Calu3 (cell line): ENCODE measurements around the gene WDFY3. TPM values are rescaled to one million over a fixed set of nuclear protein-coding genes. Genes with fewer than 3 reads are reported as not detected.

Experiments used
- BruUV-seq: library from RNA; stranded (reverse); fragments of 400-500 nt; replicated peaks from 2 replicates; lab custom pipeline; 2021; lab: Mats Ljungman, UMichigan
- CTCF ChIA-PET: fragments of 300-600 bp; sonication (Branson Sonifier 250); formaldehyde crosslinking; loops from one replicate; lab custom pipeline; 2022; ENCODE audit warnings: antibody characterized with exemption; lab: Charles Lee
- DNase-seq: peaks from one replicate; pipeline ENCODE4 v3.0.0; 2022
- H3K27ac Mint-ChIP-seq: one replicate; pipeline ENCODE4 v1.8.0; 2022; ENCODE audit warnings: mixed read lengths; ENCODE audit not compliant: unreplicated experiment
- H3K27me3 Mint-ChIP-seq: one replicate; pipeline ENCODE4 v1.8.0; 2022; ENCODE audit warnings: mixed read lengths; ENCODE audit not compliant: unreplicated experiment
- H3K36me3 Mint-ChIP-seq: one replicate; pipeline ENCODE4 v1.8.0; 2022; ENCODE audit warnings: mild to moderate bottlenecking, moderate library complexity, mixed read lengths; ENCODE audit not compliant: insufficient read depth, unreplicated experiment
- H3K4me1 Mint-ChIP-seq: one replicate; pipeline ENCODE4 v1.8.0; 2022; ENCODE audit warnings: mild to moderate bottlenecking, low read depth, mixed read lengths; ENCODE audit not compliant: unreplicated experiment
- H3K4me3 Mint-ChIP-seq: one replicate; pipeline ENCODE4 v1.8.0; 2022; ENCODE audit warnings: mild to moderate bottlenecking, low read depth, moderate library complexity, mixed read lengths; ENCODE audit not compliant: unreplicated experiment
- H3K9me3 Mint-ChIP-seq: one replicate; pipeline ENCODE4 v1.8.0; 2022; ENCODE audit warnings: low read depth, mixed read lengths; ENCODE audit not compliant: unreplicated experiment
- intact Hi-C: fragments of 100-400 bp; cut with micrococcal nuclease; formaldehyde crosslinking; loops from one replicate; pipeline ENCODE4 v1.10.0; 2022; ENCODE audit not compliant: unreplicated experiment
- total RNA-seq: library from RNA; stranded (reverse); gene quantifications from 2 replicates; pipeline ENCODE4 v1.2.3, GENCODE V29; 2022
- TF ChIP-seq, protein P1 (sequence below): fragments of 200-600 bp; IDR thresholded peaks from one replicate; pipeline ENCODE4 v1.8.0; 2022; ENCODE audit warnings: antibody characterized with exemption; ENCODE audit not compliant: unreplicated experiment

WDFY3 gene
- total RNA-seq, 1 experiment from 2014 or later, result 31.5 TPM

GRCh38 chr4:84782517-84782916 lies 184.0 kb downstream of the WDFY3 start:
- Mint-ChIP-seq H3K4me1 (no peaks in the 10 kb centered on the region), H3K36me3 (no peaks in the 10 kb centered on the region), H3K4me3 (no peak overlapping the region), H3K27ac (no peak overlapping the region), H3K27me3 (no peaks in the 10 kb centered on the region), H3K9me3 (no peaks in the 10 kb centered on the region)
- CTCF ChIA-PET, result no interaction called here
- BruUV-seq, result no TSS peak
- TF ChIP-seq, protein P1, sequence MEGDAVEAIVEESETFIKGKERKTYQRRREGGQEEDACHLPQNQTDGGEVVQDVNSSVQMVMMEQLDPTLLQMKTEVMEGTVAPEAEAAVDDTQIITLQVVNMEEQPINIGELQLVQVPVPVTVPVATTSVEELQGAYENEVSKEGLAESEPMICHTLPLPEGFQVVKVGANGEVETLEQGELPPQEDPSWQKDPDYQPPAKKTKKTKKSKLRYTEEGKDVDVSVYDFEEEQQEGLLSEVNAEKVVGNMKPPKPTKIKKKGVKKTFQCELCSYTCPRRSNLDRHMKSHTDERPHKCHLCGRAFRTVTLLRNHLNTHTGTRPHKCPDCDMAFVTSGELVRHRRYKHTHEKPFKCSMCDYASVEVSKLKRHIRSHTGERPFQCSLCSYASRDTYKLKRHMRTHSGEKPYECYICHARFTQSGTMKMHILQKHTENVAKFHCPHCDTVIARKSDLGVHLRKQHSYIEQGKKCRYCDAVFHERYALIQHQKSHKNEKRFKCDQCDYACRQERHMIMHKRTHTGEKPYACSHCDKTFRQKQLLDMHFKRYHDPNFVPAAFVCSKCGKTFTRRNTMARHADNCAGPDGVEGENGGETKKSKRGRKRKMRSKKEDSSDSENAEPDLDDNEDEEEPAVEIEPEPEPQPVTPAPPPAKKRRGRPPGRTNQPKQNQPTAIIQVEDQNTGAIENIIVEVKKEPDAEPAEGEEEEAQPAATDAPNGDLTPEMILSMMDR, result no peak
- intact Hi-C loops, result no loop called here
- no peak for DNase-seq

GRCh38 chr4:84780719-84781118 lies 185.8 kb downstream of the WDFY3 start:
- CTCF ChIA-PET, result interaction anchor here (0.6 kb wide), 1 partner anchor 8 kb away, joined by 5 read pairs; no protein-coding TSS in a partner anchor

DNA sequence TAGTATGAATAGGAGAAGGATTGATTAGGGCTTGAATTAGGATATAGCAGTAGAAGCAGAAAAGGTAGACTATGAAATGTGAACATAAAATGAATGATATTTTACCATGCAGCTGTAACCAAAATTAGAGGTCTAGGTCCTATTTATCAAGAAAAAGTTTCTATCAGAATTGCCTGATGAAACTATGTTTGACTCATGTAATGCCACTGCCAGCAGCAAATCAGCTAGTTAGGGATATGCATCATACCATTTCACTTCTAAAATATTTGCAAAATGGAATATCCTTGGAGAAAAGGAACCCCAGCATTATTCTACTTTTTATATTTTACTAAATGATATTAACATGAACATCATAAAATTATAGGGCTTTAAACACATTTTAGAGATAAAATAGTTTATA lies 188.4 kb downstream of the WDFY3 start:
- H3K9me3 Mint-ChIP-seq, result no peaks in the 10 kb centered on the region
- DNase-seq, result no peak
- intact Hi-C loops, result no loop called here
- no peaks in the 10 kb centered on the region for H3K36me3 Mint-ChIP-seq
- CTCF ChIA-PET, result no interaction called here
- BruUV-seq, result no TSS peak
- H3K4me1 Mint-ChIP-seq, result no peaks in the 10 kb centered on the region
- TF ChIP-seq, protein P1, result no peak
- H3K27ac Mint-ChIP-seq, result no peak overlapping the region
- H3K4me3 Mint-ChIP-seq, result no peak overlapping the region
- H3K27me3 Mint-ChIP-seq, result no peaks in the 10 kb centered on the region

More at GRCh38 chr4:84780719-84781118, 185.8 kb downstream of the WDFY3 start:
- TF ChIP-seq, protein P1, result no peak
- intact Hi-C loops, result no loop called here
- no TSS peak for BruUV-seq
- H3K27me3 Mint-ChIP-seq, result no peaks in the 10 kb centered on the region
- no peak overlapping the region for H3K27ac Mint-ChIP-seq
- H3K36me3 Mint-ChIP-seq, result no peaks in the 10 kb centered on the region
- H3K4me3 Mint-ChIP-seq, result no peak overlapping the region
- no peak for DNase-seq
- H3K4me1 Mint-ChIP-seq, result no peaks in the 10 kb centered on the region
- no peaks in the 10 kb centered on the region for H3K9me3 Mint-ChIP-seq

GRCh38 chr4:84767168-84767567 lies 199.3 kb downstream of the WDFY3 start:
- intact Hi-C loops, result no loop called here
- TF ChIP-seq, protein P1, result no peak
- no peaks in the 10 kb centered on the region for H3K4me1 Mint-ChIP-seq
- CTCF ChIA-PET, result no interaction called here
- H3K36me3 Mint-ChIP-seq, result no peaks in the 10 kb centered on the region
- DNase-seq, result no peak
- H3K4me3 Mint-ChIP-seq, result no peak overlapping the region
- H3K9me3 Mint-ChIP-seq, result no peaks in the 10 kb centered on the region
- no peaks in the 10 kb centered on the region for H3K27me3 Mint-ChIP-seq
- no peak overlapping the region for H3K27ac Mint-ChIP-seq
- BruUV-seq, result no TSS peak
